ENCODE measurements around the gene GSTCD.

DNA sequence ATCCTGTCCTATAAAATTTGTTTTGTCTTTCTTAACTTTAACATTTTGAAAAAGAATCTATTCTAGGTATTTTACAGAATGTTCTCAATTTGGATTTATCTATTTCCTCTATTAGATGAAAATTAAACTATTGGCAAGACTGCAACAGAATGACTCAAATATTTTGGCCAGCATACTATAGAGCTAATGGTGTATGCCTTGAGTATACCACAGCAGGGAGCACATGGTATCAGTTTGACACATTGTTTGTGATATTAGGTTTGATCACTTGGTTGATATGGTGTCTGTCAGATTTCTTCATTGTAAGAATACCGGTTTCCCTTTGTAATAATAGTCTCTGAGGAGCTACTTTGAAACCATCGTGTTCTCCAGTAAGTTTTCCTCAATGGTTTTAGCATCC, 98.9 kb downstream of the GSTCD start:
- no peak for TF ChIP-seq EZH2phosphoT487 (IDR thresholded peaks at IDR 0.05; ENCODE audit: low read depth, severe bottlenecking, unreplicated experiment)
- TF ChIP-seq, protein P1, sequence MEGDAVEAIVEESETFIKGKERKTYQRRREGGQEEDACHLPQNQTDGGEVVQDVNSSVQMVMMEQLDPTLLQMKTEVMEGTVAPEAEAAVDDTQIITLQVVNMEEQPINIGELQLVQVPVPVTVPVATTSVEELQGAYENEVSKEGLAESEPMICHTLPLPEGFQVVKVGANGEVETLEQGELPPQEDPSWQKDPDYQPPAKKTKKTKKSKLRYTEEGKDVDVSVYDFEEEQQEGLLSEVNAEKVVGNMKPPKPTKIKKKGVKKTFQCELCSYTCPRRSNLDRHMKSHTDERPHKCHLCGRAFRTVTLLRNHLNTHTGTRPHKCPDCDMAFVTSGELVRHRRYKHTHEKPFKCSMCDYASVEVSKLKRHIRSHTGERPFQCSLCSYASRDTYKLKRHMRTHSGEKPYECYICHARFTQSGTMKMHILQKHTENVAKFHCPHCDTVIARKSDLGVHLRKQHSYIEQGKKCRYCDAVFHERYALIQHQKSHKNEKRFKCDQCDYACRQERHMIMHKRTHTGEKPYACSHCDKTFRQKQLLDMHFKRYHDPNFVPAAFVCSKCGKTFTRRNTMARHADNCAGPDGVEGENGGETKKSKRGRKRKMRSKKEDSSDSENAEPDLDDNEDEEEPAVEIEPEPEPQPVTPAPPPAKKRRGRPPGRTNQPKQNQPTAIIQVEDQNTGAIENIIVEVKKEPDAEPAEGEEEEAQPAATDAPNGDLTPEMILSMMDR (IDR thresholded peaks at IDR 0.05; ENCODE audit: poor library complexity) = no peak

All from hepatocyte (in vitro differentiated cells).